HepG2 (cell line): Measurements from ENCODE around the gene VPS37B. TPM values are rescaled to one million over a fixed set of nuclear protein-coding genes. Genes with fewer than 3 reads are reported as not detected.
A peak's percentile ranks its signal among the peaks of the same experiment; 100 is the strongest.

ENCODE experiments used
- GPN1 ChIP-seq: sonication (generic); formaldehyde crosslinking; IDR thresholded peaks from 2 replicates; pipeline ENCODE4 v1.5.1; 2020; ENCODE audit warnings: missing genetic modification reagents, borderline replicate concordance
- JUNB ChIP-seq: sonication (generic); formaldehyde crosslinking; IDR thresholded peaks from 2 replicates; pipeline ENCODE4 v1.8.0; 2022; ENCODE audit warnings: missing genetic modification reagents, mild to moderate bottlenecking, borderline replicate concordance
- REXO4 ChIP-seq: sonication (generic); formaldehyde crosslinking; IDR thresholded peaks from 2 replicates; pipeline ENCODE4 v1.8.0; 2022; ENCODE audit warnings: missing genetic modification reagents, mild to moderate bottlenecking, borderline replicate concordance
- ZNF180 ChIP-seq: sonication (generic); formaldehyde crosslinking; IDR thresholded peaks from 2 replicates; pipeline ENCODE4 v1.4.0; 2020; ENCODE audit warnings: low read depth, missing genetic modification reagents, borderline replicate concordance
- ZSCAN12 ChIP-seq: sonication (generic); formaldehyde crosslinking; IDR thresholded peaks from 2 replicates; pipeline ENCODE4 v1.9.0; 2021; ENCODE audit warnings: mild to moderate bottlenecking, missing genetic modification reagents
- polyA plus RNA-seq, 8 experiments: library from polyadenylated mRNA; depleted of rRNA in 3 of 8; stranded (reverse) in 7 of 8; unstranded in 1 of 8; fragments of >200 nt; fragmentation: Illumina TruSeq in 4 of 8; extraction: Trizol in 4 of 8; gene quantifications; 2 replicates each; pipeline versions ENCODE4 v1.2.1 to v1.2.3, GENCODE V29; 2011 to 2016; ENCODE audit warnings: low read depth in 4 of 8, missing spikeins in 1 of 8, mixed read lengths in 1 of 8; ENCODE audit not compliant: insufficient read depth in 1 of 8
- total RNA-seq, 5 experiments: library from RNA; depleted of rRNA; stranded (reverse); fragments of >200 nt; fragmentation: Illumina TruSeq; extraction: Trizol; gene quantifications; 2 replicates each; pipeline ENCODE4 v1.2.3, GENCODE V29; 2016; ENCODE audit warnings: low read depth in 1 of 5
- TF ChIP-seq, protein P1 (sequence below): sonication (generic); formaldehyde crosslinking; IDR thresholded peaks from 2 replicates; pipeline ENCODE4 v1.4.0; 2020; ENCODE audit warnings: mild to moderate bottlenecking, missing genetic modification reagents
- TF ChIP-seq, protein P2 (sequence below): sonication (generic); formaldehyde crosslinking; IDR thresholded peaks from 2 replicates; pipeline ENCODE4 v1.5.1; 2020; ENCODE audit warnings: missing genetic modification reagents, mild to moderate bottlenecking, borderline replicate concordance
- TF ChIP-seq, protein P3 (sequence below): IDR thresholded peaks from 2 replicates; pipeline ENCODE4 v1.6.1; 2016; ENCODE audit warnings: mild to moderate bottlenecking, missing biosample characterization, missing genetic modification reagents
- TF ChIP-seq, protein P4 (sequence below): sonication (generic); formaldehyde crosslinking; IDR thresholded peaks from 2 replicates; pipeline ENCODE4 v1.4.0; 2020; ENCODE audit warnings: mild to moderate bottlenecking, missing genetic modification reagents
- TF ChIP-seq, protein P5 (sequence below): sonication (generic); formaldehyde crosslinking; IDR thresholded peaks from 2 replicates; pipeline ENCODE4 v1.4.0; 2020; ENCODE audit warnings: missing genetic modification reagents

The VPS37B gene
- total and polyA plus RNA-seq, 2 of the 13 experiments (the other 11 are each of a cell fraction or from before 2014, with no cell fraction given) = 4.6 to 5.3 TPM

- TF ChIP-seq, protein P1, sequence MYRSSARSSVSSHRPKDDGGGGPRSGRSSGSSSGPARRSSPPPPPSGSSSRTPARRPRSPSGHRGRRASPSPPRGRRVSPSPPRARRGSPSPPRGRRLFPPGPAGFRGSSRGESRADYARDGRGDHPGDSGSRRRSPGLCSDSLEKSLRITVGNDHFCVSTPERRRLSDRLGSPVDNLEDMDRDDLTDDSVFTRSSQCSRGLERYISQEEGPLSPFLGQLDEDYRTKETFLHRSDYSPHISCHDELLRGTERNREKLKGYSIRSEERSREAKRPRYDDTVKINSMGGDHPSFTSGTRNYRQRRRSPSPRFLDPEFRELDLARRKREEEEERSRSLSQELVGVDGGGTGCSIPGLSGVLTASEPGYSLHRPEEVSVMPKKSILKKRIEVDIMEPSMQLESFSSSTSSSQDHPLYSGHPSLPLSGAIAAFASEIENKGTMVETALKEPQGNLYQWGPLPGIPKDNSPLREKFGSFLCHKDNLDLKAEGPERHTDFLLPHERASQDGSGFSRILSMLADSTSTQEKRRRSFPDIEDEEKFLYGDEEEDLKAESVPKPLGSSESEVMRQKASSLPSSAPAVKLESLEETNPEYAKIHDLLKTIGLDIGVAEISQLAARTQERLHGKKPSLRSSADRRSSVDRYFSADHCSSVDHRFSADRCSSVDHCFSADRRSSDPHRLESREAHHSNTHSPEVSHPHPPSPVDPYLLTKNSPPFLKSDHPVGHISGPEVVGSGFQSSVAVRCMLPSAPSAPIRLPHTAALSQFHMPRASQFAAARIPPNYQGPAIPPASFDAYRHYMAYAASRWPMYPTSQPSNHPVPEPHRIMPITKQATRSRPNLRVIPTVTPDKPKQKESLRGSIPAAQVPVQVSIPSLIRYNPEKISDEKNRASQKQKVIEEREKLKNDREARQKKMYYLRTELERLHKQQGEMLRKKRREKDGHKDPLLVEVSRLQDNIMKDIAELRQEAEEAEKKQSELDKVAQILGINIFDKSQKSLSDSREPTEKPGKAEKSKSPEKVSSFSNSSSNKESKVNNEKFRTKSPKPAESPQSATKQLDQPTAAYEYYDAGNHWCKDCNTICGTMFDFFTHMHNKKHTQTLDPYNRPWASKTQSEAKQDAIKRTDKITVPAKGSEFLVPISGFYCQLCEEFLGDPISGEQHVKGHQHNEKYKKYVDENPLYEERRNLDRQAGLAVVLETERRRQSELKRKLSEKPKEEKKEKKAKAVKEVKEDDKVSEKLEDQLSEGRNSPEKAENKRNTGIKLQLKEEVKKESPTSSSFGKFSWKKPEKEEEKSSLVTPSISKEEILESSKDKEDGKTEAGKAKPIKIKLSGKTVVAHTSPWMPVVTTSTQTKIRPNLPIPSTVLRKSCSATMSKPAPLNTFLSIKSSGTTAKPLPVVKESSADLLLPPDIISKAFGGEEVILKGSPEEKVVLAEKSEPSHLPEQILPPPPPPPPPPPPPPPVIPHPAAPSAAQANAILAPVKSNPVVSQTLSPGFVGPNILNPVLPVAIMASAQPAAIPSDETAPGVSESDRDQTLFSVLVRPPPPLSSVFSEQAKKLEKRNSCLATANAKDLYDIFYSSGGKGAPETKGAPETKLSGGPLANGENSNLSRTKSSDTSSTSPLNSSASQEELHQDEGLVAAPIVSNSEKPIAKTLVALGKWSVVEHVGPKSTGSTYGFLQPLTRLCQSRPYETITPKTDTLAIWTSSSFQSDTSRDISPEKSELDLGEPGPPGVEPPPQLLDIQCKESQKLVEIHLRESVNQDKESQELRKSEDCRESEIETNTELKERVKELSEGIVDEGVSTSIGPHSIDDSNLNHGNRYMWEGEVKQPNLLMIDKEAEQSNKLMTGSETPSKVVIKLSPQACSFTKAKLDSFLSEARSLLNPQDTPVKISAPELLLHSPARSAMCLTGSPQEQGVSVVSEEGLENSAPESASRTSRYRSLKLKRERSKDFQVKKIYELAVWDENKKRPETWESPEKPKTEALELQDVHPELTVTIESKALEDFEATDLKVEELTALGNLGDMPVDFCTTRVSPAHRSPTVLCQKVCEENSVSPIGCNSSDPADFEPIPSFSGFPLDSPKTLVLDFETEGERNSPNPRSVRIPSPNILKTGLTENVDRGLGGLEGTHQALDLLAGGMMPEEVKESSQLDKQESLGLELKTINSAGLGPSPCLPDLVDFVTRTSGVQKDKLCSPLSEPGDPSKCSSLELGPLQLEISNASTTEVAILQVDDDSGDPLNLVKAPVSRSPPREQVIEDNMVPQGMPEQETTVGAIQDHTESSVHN (CRISPR knock-in tag) = no peak
- TF ChIP-seq, protein P2, sequence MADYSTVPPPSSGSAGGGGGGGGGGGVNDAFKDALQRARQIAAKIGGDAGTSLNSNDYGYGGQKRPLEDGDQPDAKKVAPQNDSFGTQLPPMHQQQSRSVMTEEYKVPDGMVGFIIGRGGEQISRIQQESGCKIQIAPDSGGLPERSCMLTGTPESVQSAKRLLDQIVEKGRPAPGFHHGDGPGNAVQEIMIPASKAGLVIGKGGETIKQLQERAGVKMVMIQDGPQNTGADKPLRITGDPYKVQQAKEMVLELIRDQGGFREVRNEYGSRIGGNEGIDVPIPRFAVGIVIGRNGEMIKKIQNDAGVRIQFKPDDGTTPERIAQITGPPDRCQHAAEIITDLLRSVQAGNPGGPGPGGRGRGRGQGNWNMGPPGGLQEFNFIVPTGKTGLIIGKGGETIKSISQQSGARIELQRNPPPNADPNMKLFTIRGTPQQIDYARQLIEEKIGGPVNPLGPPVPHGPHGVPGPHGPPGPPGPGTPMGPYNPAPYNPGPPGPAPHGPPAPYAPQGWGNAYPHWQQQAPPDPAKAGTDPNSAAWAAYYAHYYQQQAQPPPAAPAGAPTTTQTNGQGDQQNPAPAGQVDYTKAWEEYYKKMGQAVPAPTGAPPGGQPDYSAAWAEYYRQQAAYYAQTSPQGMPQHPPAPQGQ (CRISPR knock-in tag) = no peak
- TF ChIP-seq JUNB (CRISPR knock-in tag) = no peak
- no peak for TF ChIP-seq REXO4 (CRISPR knock-in tag)
- no peak for TF ChIP-seq ZSCAN12
- TF ChIP-seq, protein P3, sequence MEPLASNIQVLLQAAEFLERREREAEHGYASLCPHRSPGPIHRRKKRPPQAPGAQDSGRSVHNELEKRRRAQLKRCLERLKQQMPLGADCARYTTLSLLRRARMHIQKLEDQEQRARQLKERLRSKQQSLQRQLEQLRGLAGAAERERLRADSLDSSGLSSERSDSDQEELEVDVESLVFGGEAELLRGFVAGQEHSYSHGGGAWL (CRISPR knock-in tag) = no peak
- TF ChIP-seq, protein P4, sequence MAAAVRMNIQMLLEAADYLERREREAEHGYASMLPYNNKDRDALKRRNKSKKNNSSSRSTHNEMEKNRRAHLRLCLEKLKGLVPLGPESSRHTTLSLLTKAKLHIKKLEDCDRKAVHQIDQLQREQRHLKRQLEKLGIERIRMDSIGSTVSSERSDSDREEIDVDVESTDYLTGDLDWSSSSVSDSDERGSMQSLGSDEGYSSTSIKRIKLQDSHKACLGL = 0 out of 2 replicates have a peak, but pooled peaks have one; percentile 27
- no peak for TF ChIP-seq GPN1 (CRISPR knock-in tag)
- TF ChIP-seq ZNF180 (CRISPR knock-in tag) = no peak
- TF ChIP-seq, protein P5, sequence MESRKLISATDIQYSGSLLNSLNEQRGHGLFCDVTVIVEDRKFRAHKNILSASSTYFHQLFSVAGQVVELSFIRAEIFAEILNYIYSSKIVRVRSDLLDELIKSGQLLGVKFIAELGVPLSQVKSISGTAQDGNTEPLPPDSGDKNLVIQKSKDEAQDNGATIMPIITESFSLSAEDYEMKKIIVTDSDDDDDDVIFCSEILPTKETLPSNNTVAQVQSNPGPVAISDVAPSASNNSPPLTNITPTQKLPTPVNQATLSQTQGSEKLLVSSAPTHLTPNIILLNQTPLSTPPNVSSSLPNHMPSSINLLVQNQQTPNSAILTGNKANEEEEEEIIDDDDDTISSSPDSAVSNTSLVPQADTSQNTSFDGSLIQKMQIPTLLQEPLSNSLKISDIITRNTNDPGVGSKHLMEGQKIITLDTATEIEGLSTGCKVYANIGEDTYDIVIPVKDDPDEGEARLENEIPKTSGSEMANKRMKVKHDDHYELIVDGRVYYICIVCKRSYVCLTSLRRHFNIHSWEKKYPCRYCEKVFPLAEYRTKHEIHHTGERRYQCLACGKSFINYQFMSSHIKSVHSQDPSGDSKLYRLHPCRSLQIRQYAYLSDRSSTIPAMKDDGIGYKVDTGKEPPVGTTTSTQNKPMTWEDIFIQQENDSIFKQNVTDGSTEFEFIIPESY (CRISPR knock-in tag) = peak; percentile 34; the same call in 1 of the 2 replicates
Measured at GRCh38 chr12:122867691-122868461, 28.0 kb downstream of the VPS37B start (continued).
